Activated gamma-delta T cell treated with anti-CD3 and anti-CD28 coated beads, Interleukin-2, amount 50 U/mL, for 16 hours (primary cell): ENCODE results near the gene DNAJA2.
"Not testable (repeated sequence)": the region's sequence is repeated elsewhere in the genome, so short reads cannot be mapped to it uniquely, and the experiment has no call there.

ENCODE experiments used
- DNase-seq: peaks from one replicate; pipeline ENCODE4 v3.0.0-alpha.2; 2020; ENCODE audit warnings: low read depth

DNAJA2 gene

GRCh38 chr16:46973207-46973995 lies at the start of gene DNAJA2:
DNAJA2 (minus strand) TSS chr16:46973674; CDS start chr16:46973572, 102 bp downstream.
- DNase-seq: peak; percentile 88

- no peak for DNase-seq
These were observed 46.1 kb upstream of the DNAJA2 start for GRCh38 chr16:47019568-47019967.

- DNase-seq: no peak
These were observed 44.9 kb upstream of the DNAJA2 start for GRCh38 chr16:47018223-47018891.

DNA sequence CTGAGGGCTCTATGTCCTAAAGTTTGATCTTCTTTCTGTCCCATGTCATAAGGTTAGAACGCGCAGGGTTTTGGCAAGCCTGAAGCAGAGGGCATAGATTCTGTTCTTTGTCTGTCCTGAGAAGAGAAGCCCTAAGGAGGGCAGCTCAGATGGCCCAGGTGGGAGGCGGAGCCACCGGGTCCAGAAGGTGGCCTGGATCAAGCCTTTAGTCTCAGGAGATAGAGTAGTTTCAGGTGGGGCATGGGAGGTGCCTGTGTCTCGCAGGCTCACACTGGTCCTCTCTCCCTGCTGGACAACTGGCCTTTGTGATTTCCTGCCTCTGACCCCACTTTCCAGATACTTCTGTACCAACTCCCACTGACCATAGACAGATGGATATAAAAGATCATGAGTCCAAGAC lies 44.2 kb upstream of the DNAJA2 start:
- no peak for DNase-seq

DNA sequence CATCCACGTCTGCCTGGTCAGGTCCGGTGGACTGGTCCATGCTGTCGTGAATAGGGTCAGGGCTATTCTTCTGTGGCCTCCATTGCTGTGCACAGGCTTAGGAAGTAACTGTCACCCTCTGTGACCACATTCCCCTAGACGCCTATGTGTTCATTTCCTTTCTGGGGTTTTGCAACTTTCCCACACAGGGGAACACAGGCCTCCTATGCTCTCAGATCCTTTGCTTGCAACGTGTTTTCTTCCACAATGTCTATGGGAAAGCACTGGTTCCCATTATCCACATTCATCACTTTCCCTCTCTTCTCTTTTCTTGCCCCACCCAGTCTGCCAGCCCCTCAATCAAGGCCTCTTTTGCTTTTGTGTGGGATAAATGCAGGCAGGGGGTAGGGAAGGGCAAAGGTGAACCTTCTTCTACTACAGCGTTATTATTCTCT lies 43.2 kb upstream of the DNAJA2 start:
- no peak for DNase-seq

GRCh38 chr16:47013910-47014309 lies 40.4 kb upstream of the DNAJA2 start:
- no peak for DNase-seq

DNA sequence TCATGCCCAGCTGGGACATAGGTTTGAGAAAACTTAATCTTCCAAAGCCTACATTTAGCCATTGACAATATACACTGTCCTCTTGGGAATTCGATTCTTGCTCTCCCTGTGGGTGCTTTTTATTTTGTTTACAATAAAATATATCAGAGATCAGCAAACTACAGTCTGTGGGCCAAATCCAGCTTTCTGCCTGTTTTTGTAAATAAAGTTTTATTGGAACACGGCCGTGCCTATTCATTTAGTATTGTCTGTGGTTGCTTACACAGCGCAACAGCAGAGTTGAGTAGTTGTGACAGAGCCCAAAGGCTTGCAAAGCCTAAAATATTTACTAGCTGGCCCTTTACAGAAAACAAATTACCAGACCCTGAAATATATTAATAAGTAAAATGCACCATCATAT lies 39.7 kb upstream of the DNAJA2 start:
- no peak for DNase-seq

GRCh38 chr16:47010812-47011211 lies 37.3 kb upstream of the DNAJA2 start:
- not testable (repeated sequence) for DNase-seq

DNA sequence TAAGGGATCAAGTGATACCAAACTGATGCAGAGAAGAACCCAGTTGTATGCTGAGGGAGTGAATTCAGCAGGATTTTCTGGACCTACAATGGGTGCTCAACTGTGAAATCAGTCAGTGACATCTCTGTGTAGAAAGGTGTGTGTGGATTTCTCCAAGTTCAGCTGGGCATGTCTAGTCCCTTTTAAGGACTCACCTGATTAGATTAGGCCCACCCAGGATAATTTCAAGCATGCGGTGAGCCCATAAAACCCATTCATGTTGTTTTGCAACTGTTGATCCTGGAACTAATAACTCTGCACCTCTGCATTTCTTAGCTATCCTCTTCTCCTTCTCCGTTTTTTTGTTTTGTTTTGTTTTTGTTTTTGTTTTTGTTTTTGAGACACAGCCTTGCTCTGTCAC lies 35.1 kb upstream of the DNAJA2 start:
- DNase-seq: no peak

- DNase-seq: no peak
These were observed 34.7 kb upstream of the DNAJA2 start for GRCh38 chr16:47008174-47008573.

- DNase-seq: no peak
These were observed 31.2 kb upstream of the DNAJA2 start for GRCh38 chr16:47004652-47005051.

DNA sequence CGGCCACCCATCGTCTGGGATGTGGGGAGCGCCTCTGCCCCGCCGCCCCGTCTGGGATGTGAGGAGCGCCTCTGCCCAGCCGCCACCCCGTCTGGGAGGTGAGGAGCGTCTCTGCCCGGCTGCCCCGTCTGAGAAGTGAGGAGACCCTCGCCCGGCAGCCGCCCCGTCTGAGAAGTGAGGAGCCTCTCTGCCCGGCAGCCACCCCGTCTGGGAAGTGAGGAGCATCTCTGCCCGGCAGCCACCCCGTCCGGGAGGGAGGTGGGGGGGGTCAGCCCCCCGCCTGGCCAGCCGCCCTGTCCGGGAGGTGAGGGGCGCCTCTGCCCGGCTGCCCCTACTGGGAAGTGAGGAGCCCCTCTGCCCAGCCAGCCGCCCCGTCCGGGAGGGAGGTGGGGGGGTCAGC lies 26.6 kb upstream of the DNAJA2 start:
- not testable (repeated sequence) for DNase-seq

DNA sequence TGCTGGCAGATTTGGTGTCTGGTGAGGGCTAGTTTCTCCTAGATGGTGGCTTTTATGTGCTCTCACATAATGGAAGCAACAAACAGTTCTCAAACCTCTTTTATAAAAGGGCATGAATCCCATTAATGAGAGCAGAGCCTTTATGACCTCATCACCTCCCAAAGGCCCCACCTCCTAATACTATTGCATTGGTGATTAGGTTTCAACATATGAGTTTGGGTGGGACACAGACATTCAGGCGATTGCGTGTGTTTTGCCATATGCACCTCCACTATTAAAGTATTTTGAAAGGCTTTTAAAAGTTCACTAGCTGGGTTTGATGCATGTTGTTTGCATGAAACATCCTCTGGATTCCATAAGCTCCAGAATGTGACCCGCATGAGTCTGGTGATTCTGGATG lies 24.4 kb upstream of the DNAJA2 start:
- no peak for DNase-seq

- no peak for DNase-seq
These were observed 23.5 kb upstream of the DNAJA2 start for GRCh38 chr16:46996952-46997458.

- DNase-seq: no peak
These were observed 22.9 kb upstream of the DNAJA2 start for GRCh38 chr16:46996391-46996790.

DNA sequence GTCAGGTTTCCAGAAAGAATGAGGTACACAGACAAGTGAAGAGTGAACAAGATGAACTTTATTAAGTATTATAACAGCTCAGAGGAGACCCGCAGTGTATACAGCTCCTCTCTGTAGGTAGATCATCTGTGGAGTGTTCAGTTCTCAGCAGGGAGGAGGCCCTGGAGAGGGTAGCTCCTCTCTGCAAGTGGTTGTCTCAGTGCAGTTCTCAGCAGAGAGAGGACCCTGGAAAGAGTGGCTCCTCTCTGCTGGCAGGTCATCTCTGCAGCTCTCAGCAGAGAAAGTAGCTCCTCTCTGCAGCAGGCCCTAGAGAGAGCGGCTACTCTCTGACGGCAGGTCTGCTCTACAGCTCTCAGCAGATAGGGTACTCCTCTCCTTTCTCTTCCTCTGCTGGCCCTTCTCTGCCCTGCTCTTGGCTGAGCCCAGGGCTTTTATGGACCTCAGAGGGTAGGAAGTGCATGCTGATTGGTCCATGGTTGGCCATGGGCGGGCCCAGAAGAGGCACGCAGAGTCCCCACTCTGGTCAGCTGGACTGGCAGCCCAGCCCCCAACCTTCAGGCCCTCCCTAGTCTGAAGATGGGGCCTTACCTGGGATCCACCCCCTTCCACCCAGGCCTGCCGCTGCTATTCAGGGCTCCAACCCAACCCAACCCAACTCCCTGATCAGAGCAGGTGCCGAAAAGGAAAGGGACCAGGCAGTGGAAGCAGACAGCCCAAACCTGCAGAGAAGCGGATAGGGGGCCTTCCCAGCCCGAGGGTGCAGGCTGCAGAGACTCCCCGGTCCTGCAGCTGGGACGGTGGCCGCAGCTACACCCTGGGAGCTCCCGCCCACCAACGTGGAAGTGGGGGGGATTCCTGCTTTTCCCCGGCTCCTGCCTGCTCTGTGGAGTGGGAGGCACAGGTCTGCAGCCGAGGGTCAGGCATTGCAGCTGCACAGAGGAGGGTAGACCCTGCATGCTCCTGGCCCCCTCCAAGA lies 18.5 kb upstream of the DNAJA2 start:
- DNase-seq: no peak

DNA sequence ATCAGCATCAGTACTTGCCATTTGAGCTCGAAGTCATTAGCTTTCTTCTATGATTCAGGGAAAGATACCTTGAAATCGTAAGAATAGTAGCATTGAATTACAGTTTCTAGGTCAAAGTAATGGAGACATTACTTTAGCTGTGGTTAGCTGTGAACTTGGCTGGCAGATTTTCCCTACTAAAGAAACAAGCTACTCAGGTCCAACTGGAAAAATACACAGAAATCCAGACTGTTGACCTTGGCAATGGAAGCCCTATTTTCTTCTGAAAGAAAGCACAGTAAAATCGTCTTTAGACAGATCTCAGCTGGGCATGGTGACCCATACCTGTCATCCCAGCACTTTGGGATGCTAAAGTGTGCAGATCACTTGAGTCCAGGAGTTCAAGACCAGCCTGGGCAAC lies 13.4 kb upstream of the DNAJA2 start:
- DNase-seq: no peak

GRCh38 chr16:46986438-46986837 lies 13.0 kb upstream of the DNAJA2 start:
- DNase-seq: no peak

- DNase-seq: no peak
These were observed 8.9 kb upstream of the DNAJA2 start for GRCh38 chr16:46982335-46982734.

DNA sequence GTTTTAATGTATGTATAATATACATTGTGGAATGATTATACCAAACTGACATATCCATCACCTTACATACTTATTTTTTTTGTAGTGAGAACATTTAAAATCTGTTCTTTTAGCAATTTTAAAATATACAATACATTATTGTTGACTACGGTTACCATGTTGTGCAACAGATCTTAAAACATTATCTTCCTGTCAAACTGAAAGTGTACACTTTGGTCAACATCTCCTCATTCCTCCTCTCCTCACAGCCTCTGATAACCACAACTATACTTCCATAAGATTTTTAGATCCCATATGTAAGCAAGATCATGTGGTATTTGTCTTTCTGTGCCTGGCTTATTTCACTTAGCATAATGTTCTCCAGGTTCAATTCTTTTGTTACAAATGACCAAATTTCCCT lies 7.5 kb upstream of the DNAJA2 start:
- DNase-seq: no peak

- no peak for DNase-seq
These were observed 3.1 kb upstream of the DNAJA2 start for GRCh38 chr16:46976550-46976949.

DNA sequence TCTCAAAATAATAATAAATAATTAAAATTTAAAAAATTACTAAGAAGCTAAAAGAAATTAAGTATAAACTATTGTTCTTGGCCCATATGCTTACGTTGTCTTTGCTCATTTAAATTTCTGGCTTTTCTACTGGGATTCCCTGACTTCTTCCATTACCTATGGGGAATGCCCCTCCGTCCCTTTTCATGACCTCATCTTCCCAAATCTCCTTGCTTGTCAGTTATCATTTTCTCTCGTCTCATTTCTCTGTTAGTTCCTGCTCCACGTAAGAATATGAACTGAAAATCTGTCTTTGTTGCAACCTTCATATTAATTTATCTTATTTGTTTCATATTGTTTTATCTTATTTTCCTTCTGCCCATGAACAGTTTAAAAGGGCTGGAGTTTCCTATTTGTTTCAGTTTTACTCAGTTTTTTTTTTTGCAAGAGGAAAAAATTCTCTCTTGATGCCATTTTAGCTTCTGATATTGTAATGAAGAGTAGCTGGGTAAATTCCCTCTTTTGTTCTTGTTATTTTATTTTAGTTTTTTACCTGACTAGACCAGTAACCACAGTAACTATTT lies 2.5 kb upstream of the DNAJA2 start:
- no peak for DNase-seq
